ENCODE results near the gene LCMT1. TPM values are rescaled to one million over a fixed set of nuclear protein-coding genes. Genes with fewer than 3 reads are reported as not detected.
"Not testable (repeated sequence)": the region's sequence is repeated elsewhere in the genome, so short reads cannot be mapped to it uniquely, and the experiment has no call there.

LCMT1 gene
- total RNA-seq, 1 donor from 2014 or later, result 41.1 TPM

DNA sequence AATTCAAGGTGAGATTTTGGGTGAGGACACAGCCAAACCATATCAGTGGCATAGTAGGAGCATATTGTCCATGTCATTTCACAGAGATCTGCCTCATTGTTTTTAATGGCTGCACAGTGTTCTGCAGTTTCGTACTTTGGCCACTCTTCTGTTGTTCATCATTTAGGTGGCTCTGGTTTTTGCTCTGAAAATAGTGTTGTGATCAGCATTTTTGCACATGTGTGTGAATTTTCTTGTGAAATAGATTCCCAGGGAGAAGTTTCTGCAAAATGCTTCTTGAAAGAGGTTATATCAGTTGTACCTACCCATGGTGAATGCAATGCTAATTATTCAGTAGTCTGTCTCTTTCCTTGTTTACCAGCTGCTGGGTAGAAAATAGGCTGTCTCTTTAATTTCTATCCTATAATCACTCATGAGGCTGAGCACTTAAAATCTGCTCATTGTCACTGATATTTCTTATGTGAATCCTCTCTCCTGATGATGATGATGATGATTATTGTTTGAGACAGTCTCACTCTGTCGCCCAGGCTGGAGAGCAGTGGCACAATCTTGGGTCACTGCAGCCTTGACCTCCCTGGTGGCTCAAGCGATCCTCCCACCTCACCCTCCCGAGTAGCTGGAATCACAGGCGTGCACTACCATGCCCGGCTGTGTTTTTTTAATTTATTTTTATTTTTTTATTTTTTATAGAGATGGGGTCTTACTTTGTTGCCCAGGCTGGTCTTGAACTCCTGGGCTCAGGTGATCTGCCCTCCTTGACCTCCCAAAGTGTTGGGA, 10.5 kb downstream of the LCMT1 start:
- Histone ChIP-seq H3K27me3 (ENCODE audit: low read depth) (no peaks in the 10 kb centered on the region), H3K4me1 (peaks cover 24% of the 10 kb centered on the region), H3K9me3 (replicated peaks) (no peaks in the 10 kb centered on the region), H3K36me3 (peaks cover 8% of the 10 kb centered on the region), H3K27ac (replicated peaks) (no peak overlapping the region), H3K4me3 (no peak overlapping the region)
- intact Hi-C loops (cut with micrococcal nuclease), result no loop called here
- no peak for DNase-seq
- TF ChIP-seq, protein P1, sequence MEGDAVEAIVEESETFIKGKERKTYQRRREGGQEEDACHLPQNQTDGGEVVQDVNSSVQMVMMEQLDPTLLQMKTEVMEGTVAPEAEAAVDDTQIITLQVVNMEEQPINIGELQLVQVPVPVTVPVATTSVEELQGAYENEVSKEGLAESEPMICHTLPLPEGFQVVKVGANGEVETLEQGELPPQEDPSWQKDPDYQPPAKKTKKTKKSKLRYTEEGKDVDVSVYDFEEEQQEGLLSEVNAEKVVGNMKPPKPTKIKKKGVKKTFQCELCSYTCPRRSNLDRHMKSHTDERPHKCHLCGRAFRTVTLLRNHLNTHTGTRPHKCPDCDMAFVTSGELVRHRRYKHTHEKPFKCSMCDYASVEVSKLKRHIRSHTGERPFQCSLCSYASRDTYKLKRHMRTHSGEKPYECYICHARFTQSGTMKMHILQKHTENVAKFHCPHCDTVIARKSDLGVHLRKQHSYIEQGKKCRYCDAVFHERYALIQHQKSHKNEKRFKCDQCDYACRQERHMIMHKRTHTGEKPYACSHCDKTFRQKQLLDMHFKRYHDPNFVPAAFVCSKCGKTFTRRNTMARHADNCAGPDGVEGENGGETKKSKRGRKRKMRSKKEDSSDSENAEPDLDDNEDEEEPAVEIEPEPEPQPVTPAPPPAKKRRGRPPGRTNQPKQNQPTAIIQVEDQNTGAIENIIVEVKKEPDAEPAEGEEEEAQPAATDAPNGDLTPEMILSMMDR (IDR thresholded peaks at IDR 0.05; ENCODE audit: borderline replicate concordance), result no peak

DNA sequence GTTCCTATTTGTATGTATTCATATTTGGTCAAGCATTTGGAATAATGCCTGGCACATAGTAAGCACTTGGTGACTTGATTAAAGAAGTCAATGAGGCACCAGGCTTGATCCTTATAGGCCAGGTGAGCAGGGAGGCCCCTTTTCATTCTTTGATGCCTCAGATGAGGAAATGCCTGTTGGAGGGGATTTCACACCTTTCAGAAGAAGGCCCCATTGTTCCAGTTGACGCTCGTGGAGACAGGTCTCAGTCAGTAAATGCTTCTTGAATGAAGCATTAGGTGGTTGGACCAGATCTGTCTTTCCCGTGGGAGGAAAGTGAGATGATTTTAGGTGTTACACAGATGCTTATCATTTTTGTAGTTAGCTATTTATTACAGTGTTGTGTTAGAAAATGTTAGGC, 13.0 kb downstream of the LCMT1 start:
- peaks cover 10% of the 10 kb centered on the region for H3K4me1 ChIP-seq
- no peak overlapping the region for H3K27ac ChIP-seq (replicated peaks)
- intact Hi-C loops (cut with micrococcal nuclease), result no loop called here
- H3K27me3 ChIP-seq (ENCODE audit: low read depth), result no peaks in the 10 kb centered on the region
- TF ChIP-seq, protein P1 (IDR thresholded peaks at IDR 0.05; ENCODE audit: borderline replicate concordance), result no peak
- no peaks in the 10 kb centered on the region for H3K9me3 ChIP-seq (replicated peaks)
- peaks cover 22% of the 10 kb centered on the region for H3K36me3 ChIP-seq
- H3K4me3 ChIP-seq, result no peak overlapping the region
- DNase-seq, result no peak

DNA sequence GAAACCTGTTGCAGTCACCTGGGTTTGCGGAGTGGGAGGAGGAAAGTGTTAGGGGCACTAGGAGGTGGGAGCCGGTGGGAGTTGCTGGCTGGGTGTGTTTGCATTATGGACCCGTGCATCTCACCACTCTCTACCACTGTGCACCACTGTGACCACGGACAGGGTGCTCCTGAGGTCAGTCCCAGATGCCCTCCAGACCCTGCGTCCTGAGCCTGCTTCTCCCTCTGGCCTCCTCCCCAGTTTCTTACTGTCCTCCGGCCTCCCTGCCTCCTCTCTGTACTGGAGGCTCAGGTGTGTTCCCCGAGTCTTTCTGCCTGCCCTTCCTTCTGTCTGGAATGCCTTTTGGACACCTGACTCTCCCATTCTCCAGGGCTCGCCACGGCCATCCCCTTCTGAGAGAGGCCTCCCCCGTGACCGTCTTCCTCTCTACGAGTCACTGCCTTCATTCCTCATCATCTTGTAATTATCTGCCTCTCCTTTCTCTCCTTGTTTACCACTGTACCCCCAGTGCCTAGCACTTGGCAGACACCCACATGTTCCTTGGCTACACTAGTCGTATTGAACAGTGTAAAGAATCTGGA, 14.6 kb downstream of the LCMT1 start:
- H3K4me1 ChIP-seq; H3K9me3 ChIP-seq (replicated peaks); H3K4me3 ChIP-seq; H3K27me3 ChIP-seq (ENCODE audit: low read depth); H3K27ac ChIP-seq (replicated peaks); DNase-seq; intact Hi-C loops (cut with micrococcal nuclease): not testable (repeated sequence)
- H3K36me3 ChIP-seq, result peaks cover 36% of the 10 kb centered on the region

DNA sequence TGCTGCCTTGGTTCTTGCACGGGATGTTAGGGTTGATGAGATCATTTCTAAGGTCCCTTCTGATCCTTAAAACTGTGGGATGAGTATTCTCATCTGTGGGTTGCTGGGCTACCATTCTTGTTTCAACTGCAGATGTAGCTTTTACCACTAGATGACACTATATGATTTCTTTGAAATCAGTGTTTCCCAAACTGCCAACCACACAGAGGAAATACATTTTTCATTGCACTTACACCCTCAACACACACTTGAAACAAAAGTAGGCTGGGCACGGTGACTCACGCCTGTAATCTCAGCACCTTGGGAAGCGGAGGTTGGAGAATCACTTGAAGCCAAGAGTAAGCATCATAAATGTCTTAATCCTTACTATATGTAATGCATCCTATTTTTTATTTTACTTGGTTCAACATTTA, 15.3 kb downstream of the LCMT1 start:
- H3K4me1 ChIP-seq, result peaks cover 5% of the 10 kb centered on the region
- no peaks in the 10 kb centered on the region for H3K27me3 ChIP-seq (ENCODE audit: low read depth)
- TF ChIP-seq, protein P1 (IDR thresholded peaks at IDR 0.05; ENCODE audit: borderline replicate concordance), result peak; percentile 52
- no peaks in the 10 kb centered on the region for H3K9me3 ChIP-seq (replicated peaks)
- intact Hi-C loops (cut with micrococcal nuclease), result no loop called here
- H3K36me3 ChIP-seq, result peaks cover 43% of the 10 kb centered on the region
- DNase-seq, result no peak
- no peak overlapping the region for H3K4me3 ChIP-seq
- no peak overlapping the region for H3K27ac ChIP-seq (replicated peaks)

DNA sequence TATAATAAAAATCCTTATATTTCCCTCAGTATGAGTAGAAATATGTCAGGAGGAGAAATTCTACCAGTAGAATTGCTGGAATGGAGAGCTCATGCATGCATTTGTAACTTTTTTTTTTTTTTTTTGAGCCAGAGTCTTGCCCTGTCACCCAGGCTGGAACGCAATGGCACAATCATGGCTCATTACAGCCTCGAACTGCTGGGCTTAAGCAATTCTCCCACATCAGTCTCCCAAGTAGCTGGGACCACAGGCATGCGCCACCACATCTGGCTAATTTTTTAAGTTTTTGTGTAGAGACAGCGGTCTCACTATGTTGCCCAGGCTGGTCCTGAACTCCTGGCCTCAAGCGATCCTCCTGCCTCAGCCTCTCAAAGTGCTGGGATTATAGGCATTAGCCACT, 21.2 kb downstream of the LCMT1 start:
- intact Hi-C loops (cut with micrococcal nuclease); H3K27ac ChIP-seq (replicated peaks); H3K27me3 ChIP-seq (ENCODE audit: low read depth); H3K4me3 ChIP-seq; H3K4me1 ChIP-seq; H3K9me3 ChIP-seq (replicated peaks); DNase-seq: not testable (repeated sequence)
- peaks cover 87% of the 10 kb centered on the region for H3K36me3 ChIP-seq

DNA sequence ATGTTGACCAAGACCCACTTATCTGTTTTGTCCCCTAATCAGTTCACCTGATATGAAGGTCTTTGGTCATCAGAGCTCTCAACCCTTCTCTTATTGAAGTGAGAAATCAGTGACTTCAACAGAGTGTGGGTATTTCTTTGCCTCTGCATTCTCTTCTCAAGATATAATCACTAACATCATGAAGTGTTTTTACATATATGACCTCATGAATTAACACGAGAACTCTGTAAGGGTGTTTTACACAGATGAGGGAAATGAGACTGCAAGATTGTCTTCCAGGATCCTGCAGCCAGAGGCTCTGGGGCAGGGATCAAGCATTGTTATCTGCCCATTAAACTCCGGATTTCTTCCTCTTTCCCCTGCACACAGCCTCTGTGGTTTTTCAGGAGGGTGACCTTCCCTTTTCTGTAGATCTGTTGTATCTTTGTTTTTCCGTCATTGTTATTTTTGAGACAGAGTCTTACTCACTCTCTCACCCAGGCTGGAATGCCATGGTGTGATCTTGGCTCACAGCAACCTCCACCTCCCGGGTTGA, 22.7 kb downstream of the LCMT1 start:
- TF ChIP-seq, protein P1 (IDR thresholded peaks at IDR 0.05; ENCODE audit: borderline replicate concordance), result no peak
- no peaks in the 10 kb centered on the region for H3K9me3 ChIP-seq (replicated peaks)
- no peaks in the 10 kb centered on the region for H3K4me1 ChIP-seq
- no peak overlapping the region for H3K4me3 ChIP-seq
- intact Hi-C loops (cut with micrococcal nuclease), result no loop called here
- H3K27me3 ChIP-seq (ENCODE audit: low read depth), result no peaks in the 10 kb centered on the region
- H3K27ac ChIP-seq (replicated peaks), result no peak overlapping the region
- peaks cover 94% of the 10 kb centered on the region for H3K36me3 ChIP-seq
- no peak for DNase-seq
